Renal cortical epithelial cell (primary cell): ENCODE measurements around the gene C1QTNF4. TPM values are rescaled to one million over a fixed set of nuclear protein-coding genes. Genes with fewer than 3 reads are reported as not detected.

Source experiments
- DNase-seq: peaks from one replicate; pipeline ENCODE4 v3.0.0-alpha.2; 2011; ENCODE audit warnings: low read depth
- total RNA-seq: library from RNA; depleted of rRNA; stranded (reverse); fragments of >200 nt; gene quantifications from 2 replicates; pipeline ENCODE4 v1.2.3, GENCODE V29; 2014

Gene C1QTNF4
- total RNA-seq, 1 donor from 2014 or later: not detected

GRCh38 chr11:47592970-47593369, 1.2 kb downstream of the C1QTNF4 start:
- DNase-seq: no peak

- DNase-seq: no peak
Measured at GRCh38 chr11:47592251-47592650, 2.0 kb downstream of the C1QTNF4 start.

GRCh38 chr11:47591764-47592163, 2.4 kb downstream of the C1QTNF4 start:
- no peak for DNase-seq

- DNase-seq: no peak
Measured at GRCh38 chr11:47589977-47590861, 4.0 kb downstream of the C1QTNF4 start.

- DNase-seq: no peak
Measured at GRCh38 chr11:47589584-47589976, 4.6 kb downstream of the C1QTNF4 start.

- no peak for DNase-seq
Measured at GRCh38 chr11:47589118-47589517, 5.1 kb downstream of the C1QTNF4 start.

GRCh38 chr11:47587723-47588326, 6.4 kb downstream of the C1QTNF4 start:
- DNase-seq: no peak

- no peak for DNase-seq
Measured at GRCh38 chr11:47587039-47587716, 7.0 kb downstream of the C1QTNF4 start.

- DNase-seq: no peak
Measured at GRCh38 chr11:47586098-47586855, 7.9 kb downstream of the C1QTNF4 start, which contains the start of gene FAM180B. FAM180B (plus strand) TSS chr11:47586678; CDS start chr11:47586769, 91 bp downstream.

GRCh38 chr11:47583844-47584243, 10.4 kb downstream of the C1QTNF4 start:
- no peak for DNase-seq

GRCh38 chr11:47578524-47579494, 15.4 kb downstream of the C1QTNF4 start, which contains the start of the genes KBTBD4 and NDUFS3:
KBTBD4 (minus strand) TSS chr11:47578970; CDS start chr11:47578951, 19 bp downstream.
NDUFS3 (plus strand) TSS chr11:47579074; CDS start chr11:47579092, 18 bp downstream.
- DNase-seq: peak; percentile 73

GRCh38 chr11:47577460-47578041, 16.7 kb downstream of the C1QTNF4 start:
- DNase-seq: no peak

GRCh38 chr11:47573321-47573720, 20.9 kb downstream of the C1QTNF4 start:
- DNase-seq: no peak

- no peak for DNase-seq
Measured at GRCh38 chr11:47572715-47573255, 21.4 kb downstream of the C1QTNF4 start.

GRCh38 chr11:47571895-47572294, 22.3 kb downstream of the C1QTNF4 start:
- DNase-seq: no peak

GRCh38 chr11:47571357-47571729, 22.9 kb downstream of the C1QTNF4 start:
- no peak for DNase-seq

GRCh38 chr11:47570651-47571356, 23.4 kb downstream of the C1QTNF4 start:
- DNase-seq: no peak

- no peak for DNase-seq
Measured at GRCh38 chr11:47569646-47570045, 24.6 kb downstream of the C1QTNF4 start.

GRCh38 chr11:47566149-47566698, 28.0 kb downstream of the C1QTNF4 start:
- no peak for DNase-seq
